NT2/D1 (cell line): ENCODE results near the gene PPHLN1.

ENCODE experiments used
- SUZ12 ChIP-seq: IDR thresholded peaks from 2 replicates; pipeline ENCODE4 v1.6.1; 2011; ENCODE audit not compliant: insufficient read length, insufficient read depth; ENCODE audit errors: extremely low read depth
- ZNF274 ChIP-seq: IDR thresholded peaks from 2 replicates; pipeline ENCODE4 v1.6.1; 2011; ENCODE audit warnings: mild to moderate bottlenecking, low read depth, low read length

GRCh38 chr12:42370013-42370412 lies 44.0 kb downstream of the PPHLN1 start:
- no peak for TF ChIP-seq SUZ12
- TF ChIP-seq ZNF274 = no peak
